Parathyroid adenoma (tissue), 2 donors: ENCODE results near the gene HMG20B.

Experiments
- H2AFZ ChIP-seq: fragments of 300-600 bp; sonication (generic); one replicate; pipeline ENCODE4 v1.7.0; 2017; ENCODE audit warnings: antibody characterized with exemption, mild to moderate bottlenecking
- H3K27ac ChIP-seq: fragments of 300-600 bp; sonication (generic); one replicate; pipeline ENCODE4 v1.7.0; 2017
- H3K27me3 ChIP-seq: fragments of 300-600 bp; sonication (generic); one replicate; pipeline ENCODE4 v1.7.0; 2017; ENCODE audit warnings: low read length; ENCODE audit not compliant: control insufficient read depth, insufficient read depth
- H3K36me3 ChIP-seq: fragments of 300-600 bp; sonication (generic); one replicate; pipeline ENCODE4 v1.7.0; 2017; ENCODE audit warnings: low read length; ENCODE audit not compliant: control insufficient read depth, insufficient read depth
- H3K4me1 ChIP-seq: fragments of 300-600 bp; sonication (generic); one replicate; pipeline ENCODE4 v1.7.0; 2017; ENCODE audit warnings: control low read depth
- H3K4me2 ChIP-seq: fragments of 300-600 bp; sonication (generic); one replicate; pipeline ENCODE4 v1.7.0; 2017; ENCODE audit warnings: low read length
- H3K4me3 ChIP-seq: fragments of 300-600 bp; sonication (generic); one replicate; pipeline ENCODE4 v1.7.0; 2017; ENCODE audit warnings: low read depth, low read length
- H3K79me2 ChIP-seq: fragments of 300-600 bp; sonication (generic); one replicate; pipeline ENCODE4 v1.7.0; 2017; ENCODE audit warnings: control low read depth
- H3K9ac ChIP-seq: fragments of 300-600 bp; sonication (generic); one replicate; pipeline ENCODE4 v1.7.0; 2017; ENCODE audit warnings: mild to moderate bottlenecking
- H3K9me3 ChIP-seq: fragments of 300-600 bp; sonication (generic); one replicate; pipeline ENCODE4 v1.7.0; 2017; ENCODE audit warnings: low read length; ENCODE audit not compliant: control insufficient read depth
- CTCF ChIP-seq: fragments of 300-600 bp; sonication (generic); IDR thresholded peaks from one replicate; pipeline ENCODE4 v1.7.0; 2017; ENCODE audit warnings: antibody characterized with exemption, mild to moderate bottlenecking
- donor health status: primary hyperparathyroidism.

HMG20B gene

DNA sequence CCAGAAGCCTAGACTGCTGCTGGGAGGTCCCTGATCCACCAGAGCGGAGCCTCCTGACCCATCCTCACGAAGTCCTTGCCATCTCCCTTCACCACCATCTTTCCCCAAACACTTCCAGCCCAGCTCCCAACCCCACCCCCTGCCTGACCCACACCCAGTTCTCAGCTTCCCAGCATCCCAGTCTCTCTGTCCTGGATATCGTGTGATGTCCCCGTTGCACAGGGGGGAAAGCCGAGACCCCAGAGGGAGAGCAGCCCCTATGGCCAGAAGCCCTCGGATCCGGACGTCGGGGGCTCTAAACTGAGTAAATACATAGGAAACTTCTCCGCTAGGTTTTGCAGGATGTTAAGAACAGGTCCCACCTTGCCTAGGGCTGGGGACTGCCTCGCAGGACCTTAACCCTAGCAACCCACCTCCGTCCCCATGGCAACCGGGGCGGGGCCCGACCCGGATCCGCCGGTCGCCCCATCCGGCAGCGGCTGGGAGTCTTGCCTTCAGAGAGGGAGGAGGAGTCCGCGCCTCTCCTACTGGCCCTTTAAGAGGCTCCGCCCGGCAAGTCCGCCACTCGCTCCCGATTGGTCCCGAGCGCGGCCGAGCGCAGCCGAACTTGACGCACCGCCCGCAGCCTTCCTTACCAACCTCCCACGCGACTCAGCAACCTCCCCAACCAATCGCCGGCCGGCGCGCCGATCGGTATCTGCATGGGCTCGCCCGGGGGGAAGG, 451 bp upstream of the HMG20B start:
- Histone ChIP-seq H3K79me2 (no peaks in the 10 kb centered on the region), H3K4me3 (peak overlapping the region; percentile 87), H3K4me2 (peak overlapping the region; percentile 99), H3K9me3 (no peaks in the 10 kb centered on the region), H2AFZ (peak overlapping the region; percentile 100), H3K27ac (peak overlapping the region; percentile 40), H3K4me1 (peaks cover 5% of the 10 kb centered on the region), H3K27me3 (no peaks in the 10 kb centered on the region), H3K36me3 (no peaks in the 10 kb centered on the region), H3K9ac (peak overlapping the region; percentile 33)
- TF ChIP-seq CTCF, result no peak

GRCh38 chr19:3573162-3573857, 566 bp downstream of the HMG20B start:
- Histone ChIP-seq H3K79me2 (no peaks in the 10 kb centered on the region), H3K27me3 (no peaks in the 10 kb centered on the region), H2AFZ (peak overlapping the region; percentile 81), H3K36me3 (no peaks in the 10 kb centered on the region), H3K4me1 (peaks cover 5% of the 10 kb centered on the region), H3K9ac (peak overlapping the region; percentile 16), H3K4me2 (peak overlapping the region; percentile 91), H3K9me3 (no peaks in the 10 kb centered on the region), H3K4me3 (peak overlapping the region; percentile 83), H3K27ac (no peak overlapping the region)
- TF ChIP-seq CTCF, result no peak

- Histone ChIP-seq H3K36me3 (no peaks in the 10 kb centered on the region), H3K4me1 (peaks cover 5% of the 10 kb centered on the region), H3K4me3 (peak overlapping the region; percentile 83), H2AFZ (peak overlapping the region; percentile 81), H3K79me2 (no peaks in the 10 kb centered on the region), H3K9me3 (no peaks in the 10 kb centered on the region), H3K27me3 (no peaks in the 10 kb centered on the region), H3K9ac (no peak overlapping the region), H3K27ac (no peak overlapping the region), H3K4me2 (peak overlapping the region; percentile 91)
- no peak for TF ChIP-seq CTCF
Measured at GRCh38 chr19:3573858-3574637, 1.3 kb downstream of the HMG20B start.

- H3K27ac ChIP-seq, result no peak overlapping the region
- H3K9ac ChIP-seq, result no peak overlapping the region
- H3K4me3 ChIP-seq, result no peak overlapping the region
- H3K27me3 ChIP-seq, result no peaks in the 10 kb centered on the region
- H3K4me2 ChIP-seq, result no peak overlapping the region
- no peak for TF ChIP-seq CTCF
- peaks cover 5% of the 10 kb centered on the region for H3K4me1 ChIP-seq
- no peaks in the 10 kb centered on the region for H3K9me3 ChIP-seq
- no peaks in the 10 kb centered on the region for H3K36me3 ChIP-seq
- H2AFZ ChIP-seq, result no peak overlapping the region
- H3K79me2 ChIP-seq, result no peaks in the 10 kb centered on the region
Measured at GRCh38 chr19:3575260-3575741, 2.6 kb downstream of the HMG20B start.
